K562 (cell line): ENCODE measurements around the gene GANAB. TPM values are rescaled to one million over a fixed set of nuclear protein-coding genes. Genes with fewer than 3 reads are reported as not detected.
A peak's percentile ranks its signal among the peaks of the same experiment; 100 is the strongest.

Experiments used
- CEBPB ChIP-seq: fragments of 450-650 bp; IDR thresholded peaks from 2 replicates; pipeline ENCODE4 v1.6.1; 2016; ENCODE audit warnings: missing genetic modification characterization, missing compliant biosample characterization
- CEBPG ChIP-seq, 3 experiments: fragments of 200-800 bp in 1 of 3; sonication (Bioruptor generic) in 1 of 3; sonication (generic) in 1 of 3; formaldehyde crosslinking in 1 of 3; IDR thresholded peaks in 2 of 3; conservative IDR thresholded peaks in 1 of 3; 2 replicates each; pipeline versions ENCODE4 v1.6.1 to v1.8.0; 2016 to 2022; ENCODE audit warnings: missing compliant biosample characterization in 2 of 3, missing genetic modification characterization in 2 of 3, mild to moderate bottlenecking in 1 of 3, missing genetic modification reagents in 1 of 3
- CLOCK ChIP-seq: fragments of 250-450 bp; sonication (Bioruptor Pico); IDR thresholded peaks from 2 replicates; pipeline ENCODE4 v1.4.0; 2020; ENCODE audit warnings: mild to moderate bottlenecking, moderate library complexity, borderline replicate concordance
- GTF2E2 ChIP-seq: fragments of 200-800 bp; sonication (Bioruptor generic); IDR thresholded peaks from 2 replicates; pipeline ENCODE4 v1.6.1; 2016; ENCODE audit warnings: missing genetic modification characterization, missing compliant biosample characterization
- HCFC1 ChIP-seq: IDR thresholded peaks from 2 replicates; pipeline ENCODE4 v1.6.1; 2012; ENCODE audit warnings: low read depth, low read length, improper control_type of control experiment
- KDM2B ChIP-seq: fragments of 250-450 bp; sonication (Bioruptor Pico); IDR thresholded peaks from 2 replicates; pipeline ENCODE4 v1.8.0; 2021; ENCODE audit warnings: mild to moderate bottlenecking, moderate library complexity
- MYC ChIP-seq, 2 experiments: fragments of 250-450 bp in 1 of 2; sonication (Bioruptor Pico) in 1 of 2; IDR thresholded peaks; 2 replicates each; pipeline versions ENCODE4 v1.5.1 to v1.6.1; 2012 to 2021; ENCODE audit warnings: low read depth in 2 of 2, borderline replicate concordance in 1 of 2, improper control_type of control experiment in 1 of 2, low read length in 1 of 2, mild to moderate bottlenecking in 1 of 2, moderate library complexity in 1 of 2
- SIN3B ChIP-seq: fragments of 450-650 bp; IDR thresholded peaks from 2 replicates; pipeline ENCODE4 v1.6.1; 2017; ENCODE audit warnings: low read depth, mild to moderate bottlenecking, moderate library complexity
- ZBTB9 ChIP-seq: fragments of 450-650 bp; formaldehyde crosslinking; IDR thresholded peaks from 2 replicates; pipeline ENCODE4 v1.4.0; 2020; ENCODE audit warnings: mild to moderate bottlenecking, moderate library complexity
- ZKSCAN8 ChIP-seq: fragments of 200-800 bp; sonication (Bioruptor generic); IDR thresholded peaks from 2 replicates; pipeline ENCODE4 v1.6.1; 2016; ENCODE audit warnings: missing genetic modification characterization, missing compliant biosample characterization
- ZNF347 ChIP-seq: fragments of 450-650 bp; formaldehyde crosslinking; IDR thresholded peaks from 2 replicates; pipeline ENCODE4 v1.4.0; 2020; ENCODE audit warnings: low read depth, mild to moderate bottlenecking, moderate library complexity
- ZNF395 ChIP-seq: fragments of 200-800 bp; sonication (Bioruptor generic); IDR thresholded peaks from 2 replicates; pipeline ENCODE4 v1.6.1; 2017; ENCODE audit warnings: missing genetic modification characterization, missing compliant biosample characterization
- ZNF592 ChIP-seq: fragments of 450-650 bp; IDR thresholded peaks from 2 replicates; pipeline ENCODE4 v1.6.1; 2017; ENCODE audit warnings: antibody characterized with exemption, mild to moderate bottlenecking
- polyA plus RNA-seq, 8 experiments: library from polyadenylated mRNA; depleted of rRNA in 4 of 8; stranded (reverse) in 5 of 8; unstranded in 3 of 8; fragments of >200 nt; fragmentation: Nextera tagmentation in 2 of 8; fragmentation: Illumina TruSeq in 1 of 8; extraction: Ambion mirVana in 2 of 8; extraction: Trizol in 1 of 8; gene quantifications; 2 replicates each; pipeline versions ENCODE4 v1.2.1 to v1.2.3, GENCODE V29; 2011 to 2014; ENCODE audit warnings: inconsistent platforms in 1 of 8, missing spikeins in 1 of 8
- total RNA-seq, 7 experiments: library from RNA; depleted of rRNA in 6 of 7; stranded (reverse); fragments of >200 nt in 6 of 7; fragmentation: Illumina TruSeq in 2 of 7; extraction: Trizol in 2 of 7; gene quantifications; 2 replicates each; pipeline versions ENCODE4 v1.2.1 to v1.2.3, GENCODE V29; 2011 to 2021; ENCODE audit warnings: low replicate concordance in 1 of 7

GANAB gene
- total and polyA plus RNA-seq, 9 of the 15 experiments (the other 6 are each of a cell fraction or from before 2014, with no cell fraction given) = 6.5 to 284 (median 161) TPM

- TF ChIP-seq ZNF395 (CRISPR knock-in tag) (no peak), MYC (IDR thresholded peaks at IDR 0.05; ENCODE audit: low read depth, low read length) (no peak; the same call in 1 of the 2 replicates), MYC (CRISPR knock-in tag; IDR thresholded peaks at IDR 0.05; ENCODE audit: borderline replicate concordance, low read depth) (no peak), CEBPB (tag) (no peak), SIN3B (0 out of 2 replicates have a peak, but pooled peaks have one; percentile 13), GTF2E2 (tag) (no peak), ZNF592 (peak; percentile 85), CLOCK (no peak), CEBPG (CRISPR knock-in tag; IDR thresholded peaks at IDR 0.05) (no peak), CEBPG (tag; conservative IDR thresholded peaks at IDR 0.05 in 1 of 2, IDR thresholded peaks at IDR 0.05 in 1 of 2) (no peak), KDM2B (CRISPR knock-in tag) (peak; percentile 92; the same call in 1 of the 2 replicates), ZNF347 (CRISPR knock-in tag) (no peak), ZBTB9 (CRISPR knock-in tag) (0 out of 2 replicates have a peak, but pooled peaks have one; percentile 25), HCFC1 (no peak), ZKSCAN8 (no peak)
Measured at GRCh38 chr11:62602141-62603071, 44.0 kb downstream of the GANAB start (continued).
